ENCODE measurements around the gene CTNNB1.

GRCh38 chr3:41216993-41217392 lies 17.7 kb downstream of the CTNNB1 start:
- no peak for TF ChIP-seq CTCF (IDR thresholded peaks at IDR 0.05)
- TF ChIP-seq POLR2A (IDR thresholded peaks at IDR 0.05): no peak

Measured in Peyer's patch (tissue), 4 donors.